ENCODE data around the gene PTPN4. TPM values are rescaled to one million over a fixed set of nuclear protein-coding genes. Genes with fewer than 3 reads are reported as not detected.
"Not testable (repeated sequence)": the region's sequence is repeated elsewhere in the genome, so short reads cannot be mapped to it uniquely, and the experiment has no call there.

PTPN4 gene
- total RNA-seq, 1 experiment from 2014 or later, result 10.1 TPM

DNA sequence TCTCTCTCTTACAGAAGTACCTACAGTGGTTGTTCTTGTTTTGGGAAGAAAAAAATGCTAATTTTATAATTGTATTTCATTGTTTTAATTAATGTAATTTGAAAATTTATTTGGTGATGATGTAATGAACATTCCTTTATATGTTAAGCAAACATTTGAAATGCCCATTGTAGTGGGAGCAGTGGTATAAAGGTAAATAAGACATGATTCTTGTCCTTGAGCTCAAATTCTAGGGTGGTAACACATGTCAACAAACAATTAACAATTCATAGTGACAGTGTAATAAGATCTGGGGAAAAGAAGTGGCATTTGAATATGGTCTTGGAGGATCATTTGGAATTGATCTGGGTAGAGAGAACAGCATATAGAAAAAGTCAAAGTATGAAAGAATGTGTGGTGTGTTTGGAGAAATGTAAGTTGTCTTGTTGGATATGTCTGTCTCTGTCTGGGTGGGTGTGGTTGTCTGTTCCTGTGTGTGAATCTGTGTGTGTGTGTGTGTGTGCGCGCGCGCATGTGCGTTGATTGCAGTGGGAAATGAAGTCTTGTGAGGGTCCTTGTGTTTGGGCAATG is 5.8 kb downstream of the PTPN4 start:
- DNase-seq (ENCODE audit: low read depth), result no peak

DNA sequence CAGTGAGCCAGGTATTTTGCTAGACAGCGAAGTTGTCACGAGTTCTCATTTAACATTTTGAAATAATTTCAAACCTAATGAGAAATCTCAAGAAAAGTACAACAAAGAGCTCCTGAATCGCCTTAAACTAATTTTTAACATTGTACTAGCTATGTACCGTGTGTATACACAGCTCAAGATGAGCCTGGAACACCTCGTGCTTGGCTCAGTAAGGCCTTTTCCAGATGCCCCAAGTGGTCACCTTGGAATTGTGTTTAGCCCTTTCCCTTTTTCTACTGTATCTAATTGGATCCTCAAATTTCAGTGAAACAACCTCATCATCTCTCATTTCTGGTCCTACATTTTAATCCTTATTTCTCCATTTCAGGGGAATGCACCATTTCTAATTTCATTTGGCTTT is 7.2 kb downstream of the PTPN4 start:
- DNase-seq (ENCODE audit: low read depth), result no peak

DNA sequence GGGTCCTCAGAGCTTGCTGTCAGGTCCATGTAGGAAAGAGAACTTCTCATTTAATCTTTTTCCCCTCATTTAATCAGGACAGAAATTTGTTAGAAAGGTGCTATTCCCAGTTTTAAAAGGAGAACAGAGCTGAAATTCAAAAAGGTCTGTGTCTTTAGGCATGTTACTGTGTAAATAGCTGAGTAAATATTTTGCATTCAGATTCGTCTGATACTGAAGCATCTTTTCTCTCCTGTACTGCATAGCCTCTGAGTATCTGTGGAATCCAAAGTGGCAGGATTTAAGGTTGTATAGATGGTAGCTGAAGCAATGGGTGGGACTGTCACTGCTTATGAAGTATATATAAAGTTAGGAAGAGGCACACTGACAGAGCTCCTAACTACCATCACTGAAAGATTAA is 9.0 kb downstream of the PTPN4 start:
- no peak for DNase-seq (ENCODE audit: low read depth)

DNA sequence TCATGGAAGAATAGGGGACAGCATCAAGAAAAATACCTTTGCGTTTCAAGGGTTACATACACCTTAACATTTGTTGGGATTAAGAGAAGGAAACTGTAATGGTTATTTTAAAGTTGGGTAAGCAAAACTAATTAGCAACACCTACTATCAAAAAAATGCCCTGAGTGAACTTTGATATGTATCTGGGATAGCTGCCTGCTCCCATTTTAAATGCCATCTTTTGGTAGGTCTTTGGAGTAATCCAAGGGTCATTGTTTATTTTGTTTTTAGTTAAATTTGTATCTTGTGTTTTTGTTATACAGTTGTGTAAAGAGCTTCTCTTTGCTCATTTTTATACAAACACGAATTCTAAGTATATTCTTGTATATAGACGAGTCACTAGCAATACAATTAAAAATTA is 9.9 kb downstream of the PTPN4 start:
- DNase-seq (ENCODE audit: low read depth), result no peak

DNA sequence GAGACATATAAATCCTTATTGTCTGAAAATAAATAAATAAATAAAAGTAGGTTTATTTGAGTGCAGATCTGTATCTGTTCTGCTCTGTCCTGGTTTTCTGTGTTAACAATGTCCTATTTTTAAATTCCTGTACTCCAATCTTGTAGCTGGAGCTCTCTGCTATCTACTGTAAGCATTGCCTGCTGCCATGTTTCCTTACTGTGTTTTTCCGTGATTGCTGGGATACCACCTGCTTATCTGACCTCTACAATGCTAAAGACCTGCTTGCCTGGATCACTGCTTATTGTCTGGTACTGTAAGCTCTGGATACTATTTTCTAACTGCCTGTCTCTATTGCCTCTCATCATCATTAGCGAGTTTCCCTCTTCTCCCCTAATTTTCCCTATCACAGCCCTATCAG is 11.6 kb downstream of the PTPN4 start:
- DNase-seq (ENCODE audit: low read depth), result no peak

DNA sequence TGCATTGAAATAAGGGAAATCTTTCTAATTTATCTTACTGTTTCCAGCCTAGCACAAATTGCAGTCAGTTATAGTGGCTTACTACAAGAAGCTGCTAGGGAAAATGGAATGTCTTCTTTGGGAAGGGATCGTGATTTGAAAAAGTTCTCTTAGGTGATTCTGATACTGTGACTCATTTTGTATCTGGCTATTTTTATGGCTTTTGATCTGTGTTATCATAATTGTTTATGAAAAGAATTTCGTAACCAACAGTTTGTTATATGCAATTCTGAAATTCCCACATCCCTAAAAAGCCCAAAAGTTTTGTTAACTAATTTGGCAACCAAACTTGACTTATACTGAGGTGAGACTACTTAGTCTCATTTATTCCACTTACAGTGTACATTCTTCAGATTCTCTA is 12.4 kb downstream of the PTPN4 start:
- no peak for DNase-seq (ENCODE audit: low read depth)

DNA sequence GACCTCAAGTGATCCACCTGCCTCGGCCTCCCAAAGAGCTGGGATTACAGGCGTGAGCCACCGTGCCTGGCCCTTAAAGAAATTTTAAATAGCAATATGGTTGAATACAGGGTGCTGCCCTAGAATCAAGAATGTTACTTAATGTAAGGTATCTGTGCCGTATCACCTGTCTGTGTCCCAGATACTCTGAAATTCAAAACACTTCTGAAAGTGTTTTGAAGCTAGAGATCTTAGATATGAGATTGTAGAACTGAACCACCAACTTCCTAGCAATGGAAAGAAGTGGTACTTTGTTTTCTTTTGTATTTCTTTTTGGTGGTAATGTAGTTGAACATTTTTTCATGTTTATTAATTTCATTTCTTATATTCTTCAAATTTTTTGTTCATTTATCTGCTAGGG is 13.0 kb downstream of the PTPN4 start:
- no peak for DNase-seq (ENCODE audit: low read depth)

DNA sequence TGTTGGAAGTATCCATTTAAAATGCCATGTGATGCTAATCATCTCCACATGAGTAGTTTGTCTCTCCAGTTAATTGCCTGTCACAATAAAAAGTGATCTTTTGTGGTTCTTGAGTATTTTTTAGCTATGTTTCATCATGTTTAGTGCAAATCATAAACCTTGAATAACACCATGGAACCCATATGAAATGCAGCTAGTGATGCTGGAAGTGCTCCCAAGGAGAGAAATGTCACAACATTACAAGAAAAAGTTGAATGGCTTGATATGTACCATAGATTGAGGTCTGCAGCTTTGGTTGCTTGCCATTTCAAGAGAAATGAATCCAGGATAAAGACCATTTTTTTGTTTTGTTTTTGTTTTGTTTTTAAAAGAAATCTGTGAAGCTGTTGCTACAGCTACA is 14.3 kb downstream of the PTPN4 start:
- no peak for DNase-seq (ENCODE audit: low read depth)

DNA sequence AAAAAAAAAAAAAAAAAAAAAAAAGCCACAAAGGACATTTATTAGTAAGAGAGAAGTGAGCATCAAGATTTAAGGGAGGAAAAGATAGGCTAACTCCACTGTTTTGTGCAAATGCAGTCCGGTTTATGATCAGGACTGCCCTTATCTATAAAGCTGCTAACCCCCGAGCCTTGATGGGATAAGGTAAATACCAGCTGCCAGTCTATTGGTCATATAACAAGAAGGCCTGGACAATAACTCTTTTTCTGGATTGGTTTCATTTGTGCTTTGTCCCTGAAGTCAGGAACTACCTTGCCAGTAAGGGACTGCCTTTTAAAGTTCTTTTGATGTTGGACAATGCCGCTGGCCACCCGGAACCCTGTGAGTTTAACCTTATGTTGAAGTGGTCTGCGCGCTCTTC is 15.4 kb downstream of the PTPN4 start:
- no peak for DNase-seq (ENCODE audit: low read depth)

DNA sequence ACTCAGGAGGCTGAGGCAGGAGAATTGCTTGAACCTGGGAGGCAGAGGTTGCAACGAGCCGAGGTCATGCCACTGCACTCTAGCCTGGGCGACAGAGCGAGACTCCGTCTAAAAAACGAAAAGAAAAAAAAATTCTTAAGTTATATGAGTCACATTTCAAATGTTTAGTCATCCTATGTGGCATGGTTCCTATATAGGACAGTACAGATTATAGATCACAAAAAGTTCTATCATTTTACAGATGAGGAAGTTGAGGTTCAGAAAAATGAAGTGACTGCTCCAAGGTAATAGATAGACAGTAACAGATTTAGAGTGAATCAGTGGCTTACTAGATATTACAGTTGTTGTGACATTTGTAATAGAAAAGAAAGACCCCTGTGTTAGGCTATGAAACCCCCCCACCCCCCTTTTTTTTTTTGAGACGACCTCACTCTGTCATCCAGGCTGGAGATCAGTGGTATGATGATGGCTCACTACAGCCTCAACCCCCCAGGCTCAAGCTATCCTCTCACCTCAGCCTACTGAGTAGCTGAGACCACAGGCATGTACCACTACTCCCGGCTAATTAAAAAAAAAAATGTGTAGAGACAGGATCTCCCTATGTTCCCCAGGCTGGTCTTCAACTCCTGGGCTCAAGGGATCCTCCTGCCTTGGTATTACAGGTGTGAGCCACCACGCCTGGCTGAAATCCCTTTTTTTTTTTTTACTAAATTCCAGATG is 22.7 kb downstream of the PTPN4 start:
- peak; percentile 36 for DNase-seq (ENCODE audit: low read depth)

DNA sequence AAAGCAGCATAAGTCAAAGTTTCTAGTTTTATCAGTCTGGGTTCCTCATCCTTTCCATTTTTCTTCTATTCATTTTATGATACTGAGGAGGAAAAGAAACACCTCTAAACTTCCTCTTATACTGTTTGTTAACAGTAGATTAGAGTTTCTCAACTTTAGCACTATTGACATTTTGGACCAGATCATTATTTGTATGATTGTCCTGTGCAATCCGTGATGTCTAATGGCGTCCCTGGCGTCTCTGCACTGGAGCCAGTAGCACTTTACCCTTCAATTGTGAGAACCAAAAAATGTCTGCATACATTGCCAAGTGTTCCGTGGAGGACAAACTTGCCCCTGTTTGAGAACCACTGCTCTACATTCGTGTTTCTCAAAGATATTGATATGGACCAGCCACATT is 25.2 kb downstream of the PTPN4 start:
- DNase-seq (ENCODE audit: low read depth), result no peak

DNA sequence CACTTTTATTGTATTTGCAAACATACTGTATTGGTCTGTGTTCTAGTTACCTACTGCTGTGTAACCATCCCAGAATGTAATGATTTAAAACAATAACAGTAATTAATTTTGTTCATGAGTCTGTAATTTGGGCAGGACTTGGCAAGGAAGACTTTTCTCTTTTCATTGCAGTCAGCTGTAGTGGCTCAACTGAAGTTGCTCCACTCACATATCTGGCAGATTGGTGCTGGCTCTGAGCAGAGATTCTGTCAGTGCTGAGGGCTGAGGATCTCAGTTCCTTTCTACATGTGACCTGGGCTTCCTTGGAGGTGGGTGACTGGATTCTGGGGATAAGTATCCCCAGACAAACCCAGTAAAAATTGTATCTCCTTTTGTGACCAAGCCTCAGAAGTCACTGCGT is 26.6 kb downstream of the PTPN4 start:
- no peak for DNase-seq (ENCODE audit: low read depth)

DNA sequence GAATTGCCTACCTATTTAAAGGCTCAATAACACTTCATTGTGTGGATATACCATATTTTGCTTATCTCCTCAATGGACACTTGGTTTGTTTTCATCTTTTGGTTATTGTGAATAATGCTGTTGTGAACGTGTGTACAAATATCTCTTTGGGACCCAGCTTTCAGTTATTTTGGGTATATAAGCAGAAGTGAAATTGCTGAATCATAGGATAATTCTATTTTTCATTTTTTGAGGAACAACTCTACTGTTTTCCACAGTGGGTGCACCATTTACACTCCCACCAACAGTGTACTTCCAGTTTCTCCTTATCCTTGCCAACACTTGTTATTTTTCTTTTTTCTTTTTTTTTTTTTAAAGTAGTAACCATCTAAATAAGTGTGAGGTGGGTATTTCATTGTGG is 29.0 kb downstream of the PTPN4 start:
- no peak for DNase-seq (ENCODE audit: low read depth)

DNA sequence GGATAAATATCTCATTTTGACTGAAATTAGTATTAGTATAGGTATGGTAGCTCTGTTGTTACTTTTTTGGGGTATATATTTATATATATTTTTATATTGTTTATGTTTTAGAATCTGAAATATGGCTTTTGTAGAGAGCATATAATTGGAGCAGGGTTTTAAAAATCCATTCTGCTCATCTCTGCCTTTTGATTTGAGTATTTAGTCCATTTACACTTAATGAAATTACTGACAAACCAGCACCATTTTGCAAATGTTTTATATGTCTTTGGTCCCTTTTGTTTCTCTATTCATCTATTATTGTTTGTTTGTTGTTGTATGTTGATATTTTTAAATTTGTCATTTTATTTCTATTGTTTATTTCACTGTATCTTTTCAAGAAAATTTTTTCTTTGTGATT is 30.7 kb downstream of the PTPN4 start:
- no peak for DNase-seq (ENCODE audit: low read depth)

DNA sequence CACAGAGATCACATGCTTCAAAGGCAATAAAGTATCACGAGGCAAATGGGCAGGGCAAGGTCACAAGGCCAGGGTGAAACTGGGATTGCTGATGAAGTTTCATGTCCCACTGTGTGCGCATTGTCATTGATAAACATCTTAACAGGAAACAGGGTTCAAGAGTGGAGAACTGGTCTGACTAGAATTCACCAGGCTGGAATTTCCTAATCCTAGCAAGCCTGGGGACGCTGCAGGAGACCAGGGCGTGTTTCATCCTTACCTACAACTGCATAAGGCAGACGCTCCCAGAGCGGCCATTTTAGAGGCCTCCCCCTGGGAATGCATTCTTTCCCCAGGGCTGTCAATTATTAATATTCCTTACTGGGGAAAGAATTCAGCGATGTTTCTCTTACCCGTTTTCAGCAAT is 33.2 kb downstream of the PTPN4 start:
- no peak for DNase-seq (ENCODE audit: low read depth)

DNA sequence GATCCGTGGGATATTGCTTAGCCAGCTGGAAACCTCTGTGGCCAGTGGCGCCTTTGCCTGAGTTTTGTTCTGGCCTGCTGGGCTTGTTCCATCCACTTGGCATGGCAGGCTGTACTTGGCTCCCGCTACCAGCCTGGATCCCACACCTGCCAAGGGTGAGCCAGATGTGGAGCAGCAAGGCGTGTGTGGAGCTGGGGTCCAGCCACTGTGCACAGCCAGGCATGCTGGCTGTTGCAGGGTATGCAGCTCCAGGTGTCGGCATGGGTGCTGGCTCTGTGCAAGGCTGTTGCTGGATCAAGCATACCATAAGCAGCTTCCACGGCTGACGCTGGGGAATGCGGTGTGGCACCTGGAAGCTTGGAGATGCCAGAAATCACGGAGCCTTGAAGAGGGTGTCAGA is 34.5 kb downstream of the PTPN4 start:
- DNase-seq (ENCODE audit: low read depth), result no peak

DNA sequence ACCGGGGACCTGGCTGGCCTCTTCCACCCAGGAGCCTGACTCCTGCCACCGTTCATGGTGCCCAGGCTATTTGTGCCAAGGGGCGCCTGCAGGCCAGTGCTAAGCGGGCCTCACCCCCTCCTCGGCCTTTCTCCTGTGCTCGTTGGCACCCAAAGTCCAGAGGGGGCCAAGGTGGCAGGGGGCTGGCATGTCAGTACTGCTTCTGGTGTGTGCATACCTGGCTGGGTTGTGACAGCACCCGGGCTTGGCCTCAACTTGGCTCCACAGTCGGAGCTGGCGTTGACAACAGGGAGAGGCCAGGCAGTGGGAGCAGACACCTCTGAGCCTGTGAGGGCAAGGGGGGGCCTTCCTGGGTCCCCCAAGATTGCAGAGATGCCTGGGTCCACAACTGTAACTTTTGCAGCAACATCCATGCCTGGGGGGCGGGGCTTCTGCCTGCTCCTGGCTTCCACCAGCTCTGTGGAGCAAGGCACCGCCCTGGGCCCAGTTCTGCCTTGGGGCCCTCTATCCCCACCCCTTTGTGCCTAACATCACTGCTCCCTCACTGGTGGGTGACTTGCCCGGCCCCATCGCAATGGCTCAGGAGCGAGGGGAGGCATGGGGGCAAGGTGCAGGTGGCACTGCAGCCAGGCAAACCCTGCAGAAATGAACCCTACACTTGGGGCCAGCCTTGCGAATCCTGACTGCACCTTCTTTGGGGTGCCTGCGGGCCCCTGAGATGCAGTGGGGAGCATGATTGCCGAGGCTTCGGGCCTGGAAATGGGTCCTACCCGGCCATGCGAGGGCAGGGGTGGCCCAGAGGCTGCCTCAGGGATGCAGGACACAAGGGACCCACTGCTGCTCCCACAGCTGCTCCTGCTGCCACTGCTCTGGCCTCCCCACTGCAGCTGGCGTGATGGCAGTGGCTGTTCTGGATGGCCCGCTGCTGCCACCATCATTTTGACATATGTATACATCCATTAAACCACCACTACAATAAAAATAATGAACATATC is 35.9 kb downstream of the PTPN4 start:
- no peak for DNase-seq (ENCODE audit: low read depth)

DNA sequence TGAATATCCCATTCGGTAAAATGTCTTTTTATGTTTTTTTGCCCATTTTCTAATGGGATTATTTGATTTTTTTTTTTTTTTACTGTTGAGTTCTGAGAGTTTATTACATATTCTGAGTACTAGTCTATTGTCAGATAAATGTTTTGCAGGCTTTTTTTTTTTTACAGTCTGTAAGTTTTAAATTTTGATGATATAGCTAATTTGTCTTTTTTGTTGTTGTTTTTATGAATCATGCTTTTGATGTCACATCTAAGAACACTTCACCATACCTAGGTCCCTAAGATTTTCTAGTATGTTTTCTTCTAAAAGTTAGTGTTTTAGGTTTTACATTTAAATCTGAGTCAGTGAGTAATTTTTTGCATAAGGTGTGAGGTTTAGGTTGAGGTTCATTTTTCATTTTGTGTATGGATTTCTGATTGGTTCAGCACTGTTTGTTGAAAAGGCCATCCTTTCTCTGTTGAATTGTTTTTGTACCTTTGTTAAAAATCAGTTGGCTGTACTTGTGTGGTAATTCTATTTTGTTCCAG is 40.7 kb downstream of the PTPN4 start:
- DNase-seq (ENCODE audit: low read depth), result no peak

DNA sequence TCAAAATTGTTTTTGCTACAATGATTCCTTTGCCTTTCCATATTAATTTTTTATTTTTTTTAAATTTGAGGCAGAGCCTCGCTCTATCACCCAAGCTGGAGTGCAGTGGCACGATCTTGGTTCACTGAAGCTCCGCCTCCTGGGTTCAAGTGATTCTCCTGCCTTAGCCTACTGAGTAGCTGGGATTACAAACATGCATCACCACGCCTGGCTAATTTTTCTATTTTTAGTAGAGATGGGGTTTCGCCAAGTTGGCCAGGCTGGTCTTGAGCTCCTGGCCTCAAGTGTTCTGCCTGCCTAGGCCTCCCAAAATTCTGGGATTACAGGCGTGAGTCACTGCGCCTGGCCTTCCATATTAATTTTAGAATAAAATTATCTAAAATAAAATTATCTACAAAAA is 41.3 kb downstream of the PTPN4 start:
- DNase-seq (ENCODE audit: low read depth), result no peak

DNA sequence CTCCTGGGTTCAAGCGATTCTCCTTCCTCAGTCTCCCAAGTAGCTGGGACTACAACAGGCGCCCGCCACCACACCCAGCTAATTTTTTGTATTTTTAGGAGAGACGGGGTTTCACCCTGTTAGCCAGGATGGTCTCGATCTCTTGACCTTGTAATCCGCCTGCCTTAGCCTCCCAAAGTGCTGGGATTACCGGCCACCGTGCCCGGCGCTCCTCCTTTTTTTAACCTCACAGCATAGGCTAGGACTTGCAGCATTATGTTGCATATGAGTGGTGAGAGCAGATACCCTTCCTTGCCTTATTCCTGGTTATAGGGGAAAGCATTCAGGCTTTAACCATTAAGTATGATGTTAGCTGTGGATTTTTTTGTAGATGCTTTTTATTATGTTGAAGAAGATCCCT is 42.3 kb downstream of the PTPN4 start:
- not testable (repeated sequence) for DNase-seq (ENCODE audit: low read depth)

DNA sequence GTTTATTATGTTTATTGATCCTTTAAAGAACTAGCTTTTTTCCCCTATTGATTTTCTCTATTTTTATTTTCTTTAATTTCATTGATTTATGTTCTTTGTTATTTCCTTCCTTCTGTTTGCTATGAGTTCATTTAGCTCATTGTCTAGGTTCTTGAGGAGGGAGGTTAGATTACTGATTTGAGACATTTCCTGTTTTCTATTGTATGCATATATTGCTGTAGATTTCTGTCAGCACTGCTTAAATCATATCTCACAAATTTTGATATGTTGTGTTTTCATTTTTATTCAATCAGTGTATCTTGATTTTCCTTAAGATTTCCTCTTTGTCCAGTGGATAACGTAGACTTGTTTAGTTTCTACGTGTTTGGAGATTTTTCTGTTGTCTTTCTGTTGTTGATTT is 43.4 kb downstream of the PTPN4 start:
- no peak for DNase-seq (ENCODE audit: low read depth)

DNA sequence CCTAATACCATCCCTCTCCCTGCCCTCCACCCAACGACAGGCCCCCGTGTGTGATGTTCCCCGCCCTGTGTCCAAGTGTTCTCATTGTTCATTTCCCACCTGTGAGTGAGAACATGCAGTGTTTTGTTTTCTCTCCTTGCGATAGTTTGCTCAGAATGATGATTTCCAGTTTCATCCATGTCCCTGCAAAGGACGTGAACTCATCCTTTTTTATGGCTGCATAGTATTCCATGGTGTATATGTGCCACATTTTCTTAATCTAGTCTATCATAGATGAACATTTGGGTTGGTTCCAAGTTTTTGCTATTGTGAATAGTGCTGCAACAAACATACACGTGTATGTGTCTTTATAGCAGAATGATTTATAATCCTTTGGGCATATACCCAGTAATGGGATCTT is 44.7 kb downstream of the PTPN4 start:
- not testable (repeated sequence) for DNase-seq (ENCODE audit: low read depth)

Measured in M059J (cell line).